NB4 (cell line): ENCODE measurements around the gene RNF25.

Source experiments
- CTCF ChIP-seq: IDR thresholded peaks from one replicate; pipeline ENCODE4 v1.5.1; 2012; ENCODE audit warnings: low read depth, low read length
- MYC ChIP-seq: IDR thresholded peaks from 2 replicates; pipeline ENCODE4 v1.6.1; 2011; ENCODE audit warnings: low read depth, low read length
- POLR2A ChIP-seq: IDR thresholded peaks from 2 replicates; pipeline ENCODE4 v1.6.1; 2011; ENCODE audit warnings: mild to moderate bottlenecking; ENCODE audit not compliant: insufficient read length; ENCODE audit errors: extremely low read depth
- TF ChIP-seq, protein P1 (sequence below): IDR thresholded peaks from 2 replicates; pipeline ENCODE4 v1.6.1; 2011; ENCODE audit warnings: low read depth, low read length

DNA sequence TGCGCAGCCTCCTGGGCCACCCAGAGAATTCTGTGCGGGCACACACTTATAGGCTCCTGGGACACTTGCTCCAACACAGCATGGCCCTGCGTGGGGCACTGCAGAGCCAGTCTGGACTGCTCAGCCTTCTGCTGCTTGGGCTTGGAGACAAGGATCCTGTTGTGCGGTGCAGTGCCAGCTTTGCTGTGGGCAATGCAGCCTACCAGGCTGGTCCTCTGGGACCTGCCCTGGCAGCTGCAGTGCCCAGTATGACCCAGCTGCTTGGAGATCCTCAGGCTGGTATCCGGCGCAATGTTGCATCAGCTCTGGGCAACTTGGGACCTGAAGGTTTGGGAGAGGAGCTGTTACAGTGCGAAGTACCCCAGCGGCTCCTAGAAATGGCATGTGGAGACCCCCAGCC, 27.1 kb upstream of the RNF25 start:
- TF ChIP-seq CTCF (no peak), POLR2A (no peak), MYC (no peak)
- TF ChIP-seq, protein P1, sequence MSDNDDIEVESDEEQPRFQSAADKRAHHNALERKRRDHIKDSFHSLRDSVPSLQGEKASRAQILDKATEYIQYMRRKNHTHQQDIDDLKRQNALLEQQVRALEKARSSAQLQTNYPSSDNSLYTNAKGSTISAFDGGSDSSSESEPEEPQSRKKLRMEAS, result no peak
